Body of pancreas (tissue), 4 donors: ENCODE results near the gene CYB561A3.

ENCODE experiments used
- CTCF ChIP-seq, 7 experiments: fragments of 450-650 bp in 4 of 7; fragments of 200-600 bp in 3 of 7; sonication (generic) in 3 of 7; IDR thresholded peaks; one replicate each; pipeline ENCODE4 v1.5.1; 2016 to 2019; ENCODE audit warnings: antibody characterized with exemption in 7 of 7
- POLR2A ChIP-seq, 3 donors: fragments of 450-650 bp; IDR thresholded peaks; one replicate each; pipeline ENCODE4 v1.6.1; 2016; ENCODE audit warnings: antibody characterized with exemption in 3 of 3, mild to moderate bottlenecking in 2 of 3

- TF ChIP-seq CTCF (IDR thresholded peaks at IDR 0.05) (no peak), POLR2A (IDR thresholded peaks at IDR 0.05) (no peak)
Observed at GRCh38 chr11:61342207-61342803, 19.4 kb downstream of the CYB561A3 start.
